BJ (cell line): ENCODE results near the gene FOXC2. TPM values are rescaled to one million over a fixed set of nuclear protein-coding genes. Genes with fewer than 3 reads are reported as not detected.

Experiments
- CTCF ChIA-PET: fragments of 350-600 bp; formaldehyde crosslinking; extraction: SDS; loops from one replicate; lab custom pipeline; 2021; ENCODE audit warnings: antibody characterized with exemption, inconsistent platforms; lab: Yijun Ruan, JAX
- POLR2A ChIA-PET: fragments of 300-600 bp; sonication (Branson Sonifier 250); formaldehyde crosslinking; extraction: SDS; loops from one replicate; lab custom pipeline; 2021; ENCODE audit warnings: antibody characterized with exemption; lab: Charles Lee
- DNase-seq: peaks from one replicate; pipeline ENCODE4 v3.0.0-alpha.2; 2011; ENCODE audit warnings: low read depth
- H3K27me3 ChIP-seq: 2 replicates; pipeline ENCODE4 v1.6.0; 2011; ENCODE audit warnings: low read length; ENCODE audit not compliant: control insufficient read depth, insufficient read depth
- H3K36me3 ChIP-seq: 2 replicates; pipeline ENCODE4 v1.5.1; 2011; ENCODE audit warnings: low read length; ENCODE audit not compliant: control insufficient read depth, insufficient read depth
- H3K4me3 ChIP-seq: 2 replicates; pipeline ENCODE4 v1.5.1; 2011; ENCODE audit warnings: low read depth, mild to moderate bottlenecking, control low read depth, low read length
- polyA plus RNA-seq: library from polyadenylated mRNA; depleted of rRNA; stranded (reverse); fragments of >200 nt; gene quantifications from 2 replicates; pipeline ENCODE4 v1.2.3, GENCODE V29; 2011
- TF ChIP-seq, protein P1 (sequence below): IDR thresholded peaks from 2 replicates; pipeline ENCODE4 v1.5.1; 2011; ENCODE audit warnings: low read depth, mild to moderate bottlenecking, control low read depth, inconsistent platforms, low read length, moderate library complexity; ENCODE audit not compliant: insufficient read depth

Gene FOXC2
- polyA plus RNA-seq, 1 experiment = 0.63 TPM

DNA sequence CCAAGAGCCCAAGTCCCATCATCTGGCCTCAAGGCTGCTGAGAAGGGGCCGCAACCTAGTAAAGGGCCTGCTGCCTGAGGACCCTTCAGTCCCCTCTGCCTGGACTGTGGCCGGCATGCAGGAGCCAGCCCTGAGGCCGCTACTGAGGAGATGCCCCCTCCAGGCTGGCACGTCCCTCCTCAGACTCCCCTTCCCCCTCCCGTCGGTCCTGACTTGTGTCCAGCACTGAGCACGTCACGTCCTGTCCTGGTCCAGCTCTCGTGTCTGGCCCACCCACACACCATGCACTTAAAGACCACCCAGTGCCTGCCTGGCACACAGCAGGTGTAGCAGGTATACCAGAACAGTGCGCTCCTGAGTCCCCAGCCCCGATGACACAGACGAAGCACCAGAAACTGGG is 21.1 kb upstream of the FOXC2 start:
- TF ChIP-seq, protein P1, sequence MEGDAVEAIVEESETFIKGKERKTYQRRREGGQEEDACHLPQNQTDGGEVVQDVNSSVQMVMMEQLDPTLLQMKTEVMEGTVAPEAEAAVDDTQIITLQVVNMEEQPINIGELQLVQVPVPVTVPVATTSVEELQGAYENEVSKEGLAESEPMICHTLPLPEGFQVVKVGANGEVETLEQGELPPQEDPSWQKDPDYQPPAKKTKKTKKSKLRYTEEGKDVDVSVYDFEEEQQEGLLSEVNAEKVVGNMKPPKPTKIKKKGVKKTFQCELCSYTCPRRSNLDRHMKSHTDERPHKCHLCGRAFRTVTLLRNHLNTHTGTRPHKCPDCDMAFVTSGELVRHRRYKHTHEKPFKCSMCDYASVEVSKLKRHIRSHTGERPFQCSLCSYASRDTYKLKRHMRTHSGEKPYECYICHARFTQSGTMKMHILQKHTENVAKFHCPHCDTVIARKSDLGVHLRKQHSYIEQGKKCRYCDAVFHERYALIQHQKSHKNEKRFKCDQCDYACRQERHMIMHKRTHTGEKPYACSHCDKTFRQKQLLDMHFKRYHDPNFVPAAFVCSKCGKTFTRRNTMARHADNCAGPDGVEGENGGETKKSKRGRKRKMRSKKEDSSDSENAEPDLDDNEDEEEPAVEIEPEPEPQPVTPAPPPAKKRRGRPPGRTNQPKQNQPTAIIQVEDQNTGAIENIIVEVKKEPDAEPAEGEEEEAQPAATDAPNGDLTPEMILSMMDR = no peak
- no peak for DNase-seq
- ChIA-PET CTCF (interaction anchor here (0.5 kb wide), 1 partner anchor 148 kb away, joined by 3 read pairs; no protein-coding TSS in a partner anchor), POLR2A (no interaction called here)
- Histone ChIP-seq H3K4me3 (no peak overlapping the region), H3K27me3 (no peaks in the 10 kb centered on the region), H3K36me3 (peaks cover 29% of the 10 kb centered on the region)

DNA sequence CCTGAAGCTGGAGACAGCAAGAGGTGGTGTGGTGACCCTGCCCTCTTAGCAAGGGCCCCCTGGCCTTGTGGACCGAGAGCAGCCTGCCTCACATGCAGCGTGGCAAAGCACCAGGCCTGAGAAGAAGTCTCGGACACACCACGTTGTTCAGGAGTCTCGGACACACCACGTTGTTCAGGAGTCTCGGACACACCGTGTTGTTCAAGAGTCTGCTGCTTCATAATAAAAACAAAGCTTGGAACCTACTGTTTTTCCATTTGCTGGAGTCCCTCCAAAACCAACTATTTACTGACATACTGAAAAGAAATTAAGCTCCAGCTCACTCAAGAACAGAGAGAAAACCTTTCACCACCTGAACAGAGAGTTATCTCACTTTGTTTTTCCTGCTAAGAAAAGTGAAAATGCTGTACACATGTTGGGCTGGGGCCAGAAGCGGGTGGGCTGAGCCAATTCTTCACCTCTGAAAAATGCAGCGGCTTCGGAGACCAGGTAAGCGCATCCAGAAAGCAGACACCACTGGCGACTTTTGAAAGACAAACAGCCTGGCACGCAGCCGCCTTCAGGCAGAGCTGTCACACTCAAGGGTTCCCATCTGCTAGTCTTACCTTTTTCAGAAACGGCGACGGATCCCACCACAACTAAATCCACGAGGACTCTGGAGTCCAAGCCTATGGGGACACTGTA is 20.5 kb upstream of the FOXC2 start:
- ChIA-PET POLR2A (no interaction called here), CTCF (interaction anchor here (0.5 kb wide), 1 partner anchor 149 kb away, joined by 3 read pairs; no protein-coding TSS in a partner anchor)
- Histone ChIP-seq H3K4me3 (no peak overlapping the region), H3K36me3 (peaks cover 24% of the 10 kb centered on the region), H3K27me3 (no peaks in the 10 kb centered on the region)
- TF ChIP-seq, protein P1 = no peak
- DNase-seq = no peak

DNA sequence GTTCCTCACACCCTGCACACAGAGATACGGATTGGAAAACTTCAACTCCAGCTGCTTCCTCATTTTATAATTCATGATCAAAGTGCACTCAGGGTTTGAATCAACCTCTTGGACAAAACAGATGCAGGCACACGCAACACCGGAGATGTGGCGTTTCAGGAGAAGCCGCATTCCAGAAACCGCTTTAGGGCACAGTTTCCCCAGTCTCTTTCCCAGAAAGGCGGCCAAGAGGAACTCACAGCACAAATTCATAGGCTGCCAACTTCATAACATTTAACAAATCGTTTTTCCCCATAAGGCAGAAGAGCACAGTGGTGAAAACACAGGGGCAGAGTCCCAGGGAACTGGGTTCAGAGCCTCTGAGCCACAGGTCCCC is 20.0 kb upstream of the FOXC2 start:
- TF ChIP-seq, protein P1 = no peak
- Histone ChIP-seq H3K4me3 (no peak overlapping the region), H3K36me3 (peaks cover 22% of the 10 kb centered on the region), H3K27me3 (no peaks in the 10 kb centered on the region)
- CTCF ChIA-PET = no interaction called here
- POLR2A ChIA-PET = no interaction called here
- no peak for DNase-seq

DNA sequence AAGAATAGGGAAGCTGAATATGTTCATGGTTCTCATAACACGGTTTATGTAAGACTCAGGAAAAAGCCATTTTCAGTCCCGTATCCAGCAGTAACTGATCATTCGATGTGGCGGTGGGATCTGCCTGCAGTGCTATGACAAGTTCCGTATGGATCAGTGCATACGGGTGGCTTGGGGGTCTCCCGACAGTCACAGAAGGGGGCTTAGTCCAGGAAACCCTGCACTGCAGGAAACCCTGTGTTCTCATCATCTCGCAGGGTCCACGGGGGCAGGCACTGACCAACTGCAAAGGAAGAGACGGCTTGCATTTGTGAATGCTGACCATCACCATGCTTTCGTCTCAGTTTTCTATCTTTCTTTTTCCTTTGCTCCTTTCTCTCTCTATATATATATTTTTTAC is 19.3 kb upstream of the FOXC2 start:
- ChIA-PET CTCF (no interaction called here), POLR2A (no interaction called here)
- DNase-seq = no peak
- TF ChIP-seq, protein P1 = no peak
- H3K27me3 ChIP-seq = no peaks in the 10 kb centered on the region
- no peak overlapping the region for H3K4me3 ChIP-seq
- peaks cover 20% of the 10 kb centered on the region for H3K36me3 ChIP-seq

DNA sequence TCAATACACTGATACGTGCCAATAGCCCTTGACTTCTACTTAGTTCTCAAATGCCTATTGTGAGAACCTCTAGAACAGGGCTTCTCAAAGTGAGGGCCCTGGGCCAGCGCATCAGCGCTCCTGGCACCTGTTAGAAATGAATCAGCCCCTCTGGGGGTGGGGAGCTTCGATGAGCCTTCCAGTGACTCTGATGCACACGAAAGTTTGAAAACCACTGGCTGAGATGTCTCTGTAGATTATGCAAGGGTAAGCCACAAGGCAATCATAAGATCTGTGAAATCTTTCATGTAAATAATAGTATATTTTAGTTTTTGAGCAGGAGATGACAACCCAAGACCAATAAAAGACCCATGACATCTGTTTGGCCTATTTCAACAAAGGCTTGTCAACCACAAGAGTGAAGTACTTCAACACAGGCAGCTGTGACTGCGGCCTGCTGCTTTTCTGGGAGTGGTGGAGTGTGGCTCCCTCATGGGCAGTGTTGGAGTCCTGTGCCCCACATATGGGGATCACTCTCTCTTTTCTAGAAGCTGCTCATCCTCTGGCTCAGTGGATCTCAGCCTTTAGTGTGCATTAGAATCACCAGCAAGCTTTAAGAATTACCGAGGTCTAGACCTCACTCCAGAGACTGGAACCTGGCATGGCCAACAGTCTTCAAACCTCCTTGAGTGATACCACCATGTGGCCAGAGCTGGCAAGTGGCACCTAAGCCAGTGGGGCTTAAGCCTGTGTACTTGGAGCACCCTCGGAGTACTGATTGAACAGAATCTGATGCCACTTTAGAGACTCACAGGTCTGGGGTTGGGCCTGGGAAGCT is 17.3 kb upstream of the FOXC2 start:
- H3K36me3 ChIP-seq = peaks cover 17% of the 10 kb centered on the region
- no peak for DNase-seq
- POLR2A ChIA-PET = no interaction called here
- CTCF ChIA-PET = interaction anchor here (1.1 kb wide), 1 partner anchor 514 kb away, joined by 3 read pairs; no protein-coding TSS in a partner anchor
- H3K27me3 ChIP-seq = no peaks in the 10 kb centered on the region
- TF ChIP-seq, protein P1 = no peak
- H3K4me3 ChIP-seq = no peak overlapping the region
